ENCODE data around the gene SLCO3A1.

Gene SLCO3A1

DNA sequence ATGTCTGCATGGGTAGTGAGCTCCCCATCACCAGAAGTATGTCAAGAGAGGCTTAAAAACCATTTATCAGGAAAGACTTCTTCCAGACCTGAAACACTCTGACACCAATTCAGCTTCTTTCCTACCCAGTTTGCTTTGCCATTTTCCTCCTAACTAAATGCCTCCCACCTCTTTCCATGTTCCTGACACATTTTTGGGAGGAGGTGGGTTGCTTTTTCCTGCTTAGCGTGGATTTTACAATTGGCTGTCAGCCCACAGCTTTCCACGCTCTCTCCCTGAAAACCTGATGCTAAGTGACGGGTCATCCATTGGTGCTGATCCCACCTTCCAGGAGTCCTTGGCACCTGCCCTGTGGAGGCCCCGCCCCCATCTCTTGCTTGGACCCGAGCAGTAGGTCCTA, 275.3 kb downstream of the SLCO3A1 start:
- DNase-seq (ENCODE audit: low read depth in 2 of 2): no peak

DNA sequence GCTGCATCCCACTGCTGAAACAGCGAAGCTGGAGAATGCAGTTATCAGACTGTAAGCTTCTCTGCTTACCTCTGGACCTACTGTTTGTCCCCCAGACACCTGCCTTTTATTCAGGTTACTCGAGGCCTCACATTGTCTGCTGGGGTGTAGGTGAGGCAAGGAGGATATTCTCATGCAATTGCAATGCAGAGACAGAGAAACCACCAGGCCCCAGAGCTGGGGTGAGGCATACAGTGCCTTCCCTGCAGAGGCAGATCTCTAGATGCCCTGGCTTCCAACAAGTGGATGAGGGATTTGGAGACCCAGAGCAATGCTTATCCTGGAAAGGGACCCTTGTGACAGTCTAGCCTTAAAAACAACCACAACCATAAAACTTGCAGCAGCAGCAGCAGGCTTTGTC, 276.7 kb downstream of the SLCO3A1 start:
- no peak for DNase-seq (ENCODE audit: low read depth in 2 of 2)

DNA sequence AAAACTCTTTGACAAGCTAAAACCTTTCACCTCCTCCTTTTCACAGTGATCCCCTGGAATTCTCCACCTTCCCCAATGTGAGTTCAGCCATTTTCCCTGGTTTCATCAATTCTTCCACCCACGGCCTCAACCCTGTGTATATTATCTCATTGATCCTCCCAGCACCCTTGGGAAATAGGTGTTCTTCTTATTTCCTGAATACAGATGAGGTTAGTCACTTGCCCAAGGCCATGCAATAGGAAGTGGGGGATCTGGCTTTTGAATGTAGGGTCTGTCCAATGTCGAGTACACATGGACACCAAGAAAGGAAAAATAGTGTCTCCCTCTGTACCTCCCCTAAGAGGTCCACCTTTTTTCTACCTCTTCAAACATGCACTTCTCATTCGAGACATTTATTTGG, 277.4 kb downstream of the SLCO3A1 start:
- DNase-seq (ENCODE audit: low read depth in 2 of 2): no peak

DNA sequence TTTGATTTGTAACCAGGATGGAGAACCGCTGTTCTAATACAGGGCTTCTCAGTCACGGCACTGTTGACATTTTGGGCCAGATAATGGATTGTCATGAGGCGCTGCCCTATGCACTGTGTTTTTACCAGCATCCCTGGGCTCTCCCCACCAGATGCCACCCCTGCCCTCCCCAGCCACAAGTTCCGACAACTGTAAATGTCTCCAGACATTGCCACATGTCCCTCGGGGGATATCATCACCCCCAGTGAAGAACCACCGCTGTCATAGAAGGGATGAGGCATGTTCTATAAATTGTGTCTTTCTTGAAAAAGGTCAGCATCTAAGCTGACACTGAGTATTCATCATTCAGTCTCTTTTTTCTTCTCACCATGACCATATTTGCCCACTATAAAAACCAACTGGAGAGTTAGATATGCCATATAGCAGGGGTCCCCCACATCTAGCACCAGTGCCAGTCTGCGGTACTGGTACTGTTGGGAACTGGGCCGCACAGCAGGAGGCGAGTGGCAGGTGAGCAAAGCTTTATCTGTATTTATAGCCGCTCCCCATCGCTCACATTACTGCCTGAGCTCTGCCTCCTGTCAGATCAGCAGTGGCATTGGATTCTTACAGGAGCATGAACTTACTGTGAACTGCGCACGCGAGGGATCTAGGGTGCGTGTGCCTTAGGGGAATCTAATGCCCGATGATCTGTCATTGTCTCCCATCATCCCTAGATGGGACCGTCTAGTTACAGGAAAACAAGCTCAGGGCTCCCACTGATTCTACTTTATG, 279.7 kb downstream of the SLCO3A1 start:
- DNase-seq (ENCODE audit: low read depth in 2 of 2): no peak

- no peak for DNase-seq (ENCODE audit: low read depth in 2 of 2)
Observed at GRCh38 chr15:92140796-92141195, 287.3 kb downstream of the SLCO3A1 start.

- no peak for DNase-seq (ENCODE audit: low read depth in 2 of 2)
Observed at GRCh38 chr15:92141607-92142006, 288.1 kb downstream of the SLCO3A1 start.

DNA sequence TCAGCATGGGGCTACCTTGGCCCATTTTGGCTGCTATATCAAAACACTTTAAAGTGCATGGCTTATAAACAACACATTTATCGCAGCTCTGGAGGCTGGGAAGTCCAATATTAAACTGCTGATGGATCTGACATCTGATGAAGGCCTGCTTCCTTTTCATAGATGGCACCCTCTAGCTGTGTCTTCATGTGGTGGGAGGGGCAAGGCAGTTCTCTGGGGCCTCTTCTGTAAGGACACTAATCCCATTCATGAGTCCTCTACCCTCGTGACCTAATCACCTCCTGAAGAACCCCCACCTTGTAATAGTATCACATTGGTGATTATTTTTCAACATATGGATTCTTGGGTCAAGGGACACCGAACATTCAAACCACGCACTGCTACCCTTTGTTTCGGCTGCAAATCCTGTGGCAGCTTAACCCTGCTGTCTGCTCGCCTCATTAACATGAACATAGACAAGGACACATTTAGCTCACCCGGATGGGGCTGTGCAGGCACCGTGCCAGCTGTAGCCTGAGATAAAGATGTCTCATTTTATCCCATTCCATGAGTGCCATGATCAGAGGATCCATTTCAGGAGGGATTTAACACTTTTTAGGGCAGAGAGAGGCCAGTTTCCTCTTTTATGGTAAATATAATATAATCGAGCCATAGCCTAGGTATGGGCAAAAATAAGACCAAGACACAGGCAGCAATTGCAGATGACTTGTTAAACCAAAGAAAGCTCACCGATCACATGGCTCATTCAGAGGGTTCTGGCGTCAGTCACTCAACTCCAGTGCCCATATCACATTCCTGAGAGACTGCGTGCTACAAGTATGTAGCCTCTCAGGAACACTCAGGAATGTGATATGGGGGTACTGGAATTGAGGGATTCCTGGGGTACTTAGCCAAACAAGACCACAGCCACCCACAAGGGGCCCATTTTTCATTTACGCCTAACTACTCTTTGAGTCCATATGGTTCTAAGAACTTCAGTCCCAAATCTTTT, 289.0 kb downstream of the SLCO3A1 start:
- DNase-seq (ENCODE audit: low read depth in 2 of 2): no peak

GRCh38 chr15:92143765-92144164, 290.3 kb downstream of the SLCO3A1 start:
- no peak for DNase-seq (ENCODE audit: low read depth in 2 of 2)

- no peak for DNase-seq (ENCODE audit: low read depth in 2 of 2)
Observed at GRCh38 chr15:92146511-92147150, 293.1 kb downstream of the SLCO3A1 start.

DNA sequence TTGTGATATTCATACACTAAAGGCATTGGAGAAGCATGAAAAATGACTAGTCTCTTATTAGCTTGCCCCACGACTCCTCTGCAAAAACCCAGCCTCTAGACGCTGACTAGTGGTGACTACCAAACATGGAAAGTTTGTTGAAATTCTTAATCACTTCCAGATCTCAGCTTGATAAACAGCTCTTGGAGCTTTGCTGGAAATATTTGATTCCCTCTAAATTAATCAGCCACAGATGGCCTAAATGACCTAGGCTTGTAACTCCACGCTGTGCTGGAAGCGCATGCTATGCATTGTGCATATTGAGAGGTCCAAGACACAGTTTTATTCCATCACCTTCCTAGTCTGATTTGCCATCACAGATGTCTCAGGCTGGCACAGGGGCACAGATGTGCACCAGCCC, 295.5 kb downstream of the SLCO3A1 start:
- no peak for DNase-seq (ENCODE audit: low read depth in 2 of 2)

GRCh38 chr15:92149465-92149864, 296.0 kb downstream of the SLCO3A1 start:
- DNase-seq (ENCODE audit: low read depth in 2 of 2): no peak

GRCh38 chr15:92151168-92151567, 297.7 kb downstream of the SLCO3A1 start:
- no peak for DNase-seq (ENCODE audit: low read depth in 2 of 2)

GRCh38 chr15:92151741-92152140, 298.2 kb downstream of the SLCO3A1 start:
- DNase-seq (ENCODE audit: low read depth in 2 of 2): no peak

GRCh38 chr15:92152983-92153382, 299.5 kb downstream of the SLCO3A1 start:
- no peak for DNase-seq (ENCODE audit: low read depth in 2 of 2)

- no peak for DNase-seq (ENCODE audit: low read depth in 2 of 2)
Observed at GRCh38 chr15:92153620-92154019, 300.1 kb downstream of the SLCO3A1 start.

DNA sequence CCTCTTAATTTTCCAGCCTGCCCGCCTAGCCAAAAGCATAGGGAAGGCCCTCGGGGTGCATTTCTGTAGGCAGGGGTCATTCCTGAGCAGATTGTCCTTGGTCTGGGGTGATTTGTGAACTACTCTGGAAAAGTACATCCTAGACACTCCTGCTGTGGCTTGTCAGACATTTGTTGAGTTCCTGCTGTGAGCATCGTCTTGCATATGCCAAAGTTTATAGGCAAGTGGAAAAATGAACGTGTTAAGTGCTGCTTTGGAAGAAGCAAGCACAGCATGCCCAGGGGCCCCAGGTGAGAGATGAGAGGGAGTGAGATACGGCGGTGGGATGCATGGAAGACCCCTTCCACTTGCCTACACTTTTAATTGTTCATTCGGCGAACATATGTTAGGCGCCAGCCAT, 302.4 kb downstream of the SLCO3A1 start:
- no peak for DNase-seq (ENCODE audit: low read depth in 2 of 2)

- DNase-seq (ENCODE audit: low read depth in 2 of 2): no peak
Observed at GRCh38 chr15:92157666-92158298, 304.3 kb downstream of the SLCO3A1 start.

GRCh38 chr15:92158426-92158825, 304.9 kb downstream of the SLCO3A1 start:
- peak in 1 of 2 experiments; percentile 15 for DNase-seq (ENCODE audit: low read depth in 2 of 2)

- DNase-seq (ENCODE audit: low read depth in 2 of 2): no peak
Observed at GRCh38 chr15:92159481-92159880, 306.0 kb downstream of the SLCO3A1 start.

GRCh38 chr15:92159906-92160841, 306.7 kb downstream of the SLCO3A1 start:
- DNase-seq (ENCODE audit: low read depth in 2 of 2): no peak

Data from stimulated activated CD4-positive, alpha-beta T cell treated with anti-CD3 and anti-CD28 coated beads, Interleukin-12 subunit alpha, Interleukin-12 subunit beta, amount 100 ng/mL, for 24 hours (primary cell).